Natural killer cell (primary cell): ENCODE measurements around the gene SH3PXD2A. TPM values are rescaled to one million over a fixed set of nuclear protein-coding genes. Genes with fewer than 3 reads are reported as not detected.

Experiments
- ATAC-seq, 3 donors: fragments of 150-1000 bp in 2 of 3; fragments of 200-7000 bp in 1 of 3; cut with Tn5 transposase; 1 replicate in 1 of 3; 2 replicates in 2 of 3; pipeline ENCODE4 v1.10.0; 2021; ENCODE audit warnings: mild to moderate bottlenecking in 2 of 3, moderate library complexity in 2 of 3
- DNase-seq, 2 donors: peaks; one replicate each; pipeline versions ENCODE4 v3.0.0 to v3.0.0-alpha.2; 2013 to 2021; ENCODE audit warnings: mixed read lengths in 1 of 2
- H3K27ac ChIP-seq: one replicate; pipeline ENCODE4 v1.5.1; 2013; ENCODE audit warnings: mild to moderate bottlenecking, low read length
- H3K27me3 ChIP-seq: one replicate; pipeline ENCODE4 v1.6.1; 2013; ENCODE audit warnings: low read length; ENCODE audit not compliant: control insufficient read depth, insufficient read depth
- H3K36me3 ChIP-seq: one replicate; pipeline ENCODE4 v1.6.1; 2013; ENCODE audit warnings: low read length; ENCODE audit not compliant: control insufficient read depth, insufficient read depth
- H3K4me1 ChIP-seq: one replicate; pipeline ENCODE4 v1.6.1; 2013; ENCODE audit warnings: low read length; ENCODE audit not compliant: control insufficient read depth, insufficient read depth
- H3K4me3 ChIP-seq: one replicate; pipeline ENCODE4 v1.5.1; 2013; ENCODE audit warnings: low read length
- H3K9me3 ChIP-seq: one replicate; pipeline ENCODE4 v1.6.1; 2013; ENCODE audit warnings: low read length; ENCODE audit not compliant: control insufficient read depth, insufficient read depth
- H3K27ac Mint-ChIP-seq, 2 donors: one replicate each; pipeline ENCODE4 v1.8.0; 2022; ENCODE audit warnings: mild to moderate bottlenecking in 2 of 2, mixed read lengths in 2 of 2, moderate library complexity in 1 of 2
- H3K27me3 Mint-ChIP-seq, 2 donors: one replicate each; pipeline ENCODE4 v1.8.0; 2022; ENCODE audit warnings: low read depth in 2 of 2, mixed read lengths in 2 of 2
- H3K36me3 Mint-ChIP-seq: one replicate; pipeline ENCODE4 v1.8.0; 2022; ENCODE audit warnings: mixed read lengths
- H3K4me1 Mint-ChIP-seq, 2 donors: one replicate each; pipeline ENCODE4 v1.8.0; 2022; ENCODE audit warnings: mixed read lengths in 2 of 2
- H3K4me3 Mint-ChIP-seq: one replicate; pipeline ENCODE4 v1.8.0; 2022; ENCODE audit warnings: mild to moderate bottlenecking, moderate library complexity, mixed read lengths
- H3K9me3 Mint-ChIP-seq, 2 donors: one replicate each; pipeline ENCODE4 v1.8.0; 2022; ENCODE audit warnings: mixed read lengths in 2 of 2
- CTCF ChIP-seq: fragments of 200-600 bp; IDR thresholded peaks from one replicate; pipeline ENCODE4 v1.8.0; 2022; ENCODE audit warnings: antibody characterized with exemption
- WGBS: methylation state at CpG from one replicate; pipeline ENCODE4 v1.1.7; 2013; ENCODE audit warnings: missing lambda C conversion rate; ENCODE audit not compliant: insufficient coverage; 5-methylcytosine and 5-hydroxymethylcytosine counted together
- intact Hi-C: fragments of 100-400 bp; cut with micrococcal nuclease; formaldehyde crosslinking; loops from one replicate; pipeline ENCODE4 v1.14.2; 2022
- total RNA-seq, 4 donors: library from RNA; stranded (reverse); fragments of 120-200 nt in 1 of 4; gene quantifications; one replicate each; pipeline versions ENCODE4 v1.2.3 to v1.2.4, GENCODE V29; 2013 to 2022

SH3PXD2A gene
- total RNA-seq, 3 donors from 2014 or later (not counting 1 experiment from before 2014, with no cell fraction given), result 3.3 to 7.0 (median 4.9) TPM

DNA sequence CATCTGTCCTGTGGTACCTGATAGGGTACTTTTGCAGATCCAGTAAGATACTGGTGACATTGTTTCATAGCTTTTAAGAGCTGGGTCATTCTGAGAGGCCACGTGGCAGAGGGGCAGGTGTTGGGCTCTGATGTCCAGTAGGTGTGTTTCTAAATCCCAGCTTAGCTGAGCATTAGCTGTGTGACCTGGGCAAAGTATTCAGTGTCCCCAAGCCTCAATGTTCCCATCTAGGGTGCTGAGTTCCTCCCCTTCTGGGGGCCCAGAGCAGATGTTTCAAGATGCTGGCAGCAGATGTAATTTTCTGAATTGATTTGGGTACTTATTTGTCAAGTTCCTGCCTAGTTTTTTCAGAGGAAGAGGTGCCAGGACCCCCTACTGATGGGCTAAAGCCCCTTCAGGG, 309.0 kb downstream of the SH3PXD2A start:
- DNase-seq (no peak), ATAC-seq (no peak)
- H3K9me3 Mint-ChIP-seq, result no peaks in the 10 kb centered on the region
- Histone ChIP-seq H3K36me3 (no peaks in the 10 kb centered on the region), H3K4me3 (no peak overlapping the region), H3K27ac (no peak overlapping the region), H3K4me1 (peaks cover 9% of the 10 kb centered on the region), H3K9me3 (no peaks in the 10 kb centered on the region), H3K27me3 (no peaks in the 10 kb centered on the region)
- no peak for TF ChIP-seq CTCF
- H3K4me3 Mint-ChIP-seq, result no peak overlapping the region
- peaks cover 6 to 10% of the 10 kb centered on the region in 2 donors for H3K27me3 Mint-ChIP-seq
- intact Hi-C loops, result no loop called here
- H3K36me3 Mint-ChIP-seq, result no peaks in the 10 kb centered on the region
- WGBS, result 92% methylated on average over 1 of the region's 1 CpG
- peaks cover 10% of the 10 kb centered on the region in 2 donors for H3K4me1 Mint-ChIP-seq
- no peak overlapping the region for H3K27ac Mint-ChIP-seq

GRCh38 chr10:103545771-103546281, 309.6 kb downstream of the SH3PXD2A start:
- 79% methylated on average over 4 of the region's 4 CpGs for WGBS
- intact Hi-C loops, result no loop called here
- no peaks in the 10 kb centered on the region for H3K36me3 ChIP-seq
- DNase-seq (no peak), ATAC-seq (no peak)
- H3K27me3 Mint-ChIP-seq, result peaks cover 6 to 14% of the 10 kb centered on the region in 2 donors
- H3K4me3 Mint-ChIP-seq, result no peak overlapping the region
- H3K27ac Mint-ChIP-seq, result no peak overlapping the region
- no peak for TF ChIP-seq CTCF
- no peaks in the 10 kb centered on the region for H3K9me3 Mint-ChIP-seq
- peaks cover 10% of the 10 kb centered on the region in 2 donors for H3K4me1 Mint-ChIP-seq
- no peaks in the 10 kb centered on the region for H3K9me3 ChIP-seq
- no peak overlapping the region for H3K4me3 ChIP-seq
- no peaks in the 10 kb centered on the region for H3K27me3 ChIP-seq
- H3K36me3 Mint-ChIP-seq, result no peaks in the 10 kb centered on the region
- H3K4me1 ChIP-seq, result peaks cover 9% of the 10 kb centered on the region
- H3K27ac ChIP-seq, result no peak overlapping the region

DNA sequence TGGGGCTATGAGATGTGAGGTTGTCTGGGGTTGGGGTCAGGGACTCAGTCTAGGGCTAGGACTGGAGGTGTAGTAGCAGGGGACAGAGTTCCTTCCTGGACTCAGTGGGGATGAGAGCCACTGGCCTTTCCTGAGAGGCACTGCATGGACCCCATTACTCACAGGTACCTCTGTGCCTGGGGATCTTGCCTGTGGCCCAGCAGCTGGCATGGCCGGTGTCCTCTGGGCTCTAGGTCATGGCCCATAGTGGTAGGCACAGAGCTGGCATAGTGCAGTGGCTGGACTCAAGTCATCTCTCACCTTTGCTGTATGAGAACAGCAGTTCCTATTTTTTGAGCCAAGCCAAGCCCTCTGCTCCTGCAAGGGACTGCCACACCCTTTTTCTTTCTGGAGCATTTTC, 310.0 kb downstream of the SH3PXD2A start:
- Histone ChIP-seq H3K9me3 (no peaks in the 10 kb centered on the region), H3K36me3 (no peaks in the 10 kb centered on the region), H3K4me3 (no peak overlapping the region), H3K27ac (no peak overlapping the region), H3K27me3 (no peaks in the 10 kb centered on the region), H3K4me1 (peaks cover 9% of the 10 kb centered on the region)
- no peak for TF ChIP-seq CTCF
- H3K9me3 Mint-ChIP-seq, result no peaks in the 10 kb centered on the region
- H3K4me3 Mint-ChIP-seq, result no peak overlapping the region
- H3K27ac Mint-ChIP-seq, result no peak overlapping the region
- 91% methylated on average over 1 of the region's 1 CpG for WGBS
- DNase-seq (no peak), ATAC-seq (no peak)
- H3K27me3 Mint-ChIP-seq, result peaks cover 6 to 14% of the 10 kb centered on the region in 2 donors
- peaks cover 10% of the 10 kb centered on the region in 2 donors for H3K4me1 Mint-ChIP-seq
- intact Hi-C loops, result no loop called here
- no peaks in the 10 kb centered on the region for H3K36me3 Mint-ChIP-seq

GRCh38 chr10:103544657-103545310, 310.6 kb downstream of the SH3PXD2A start:
- Histone ChIP-seq H3K27ac (no peak overlapping the region), H3K4me1 (peaks cover 9% of the 10 kb centered on the region), H3K27me3 (no peaks in the 10 kb centered on the region), H3K4me3 (no peak overlapping the region), H3K36me3 (no peaks in the 10 kb centered on the region), H3K9me3 (no peaks in the 10 kb centered on the region)
- no peaks in the 10 kb centered on the region for H3K36me3 Mint-ChIP-seq
- H3K9me3 Mint-ChIP-seq, result no peaks in the 10 kb centered on the region
- WGBS, result 88% methylated on average over 8 of the region's 8 CpGs
- TF ChIP-seq CTCF, result no peak
- no peak overlapping the region for H3K27ac Mint-ChIP-seq
- no peak for ATAC-seq
- peaks cover 6 to 14% of the 10 kb centered on the region in 2 donors for H3K27me3 Mint-ChIP-seq
- DNase-seq, result no peak
- intact Hi-C loops, result no loop called here
- H3K4me1 Mint-ChIP-seq, result peaks cover 10% of the 10 kb centered on the region in 2 donors
- H3K4me3 Mint-ChIP-seq, result no peak overlapping the region
